ENCODE data around the gene SLC27A5.
"Not testable (repeated sequence)": the region's sequence is repeated elsewhere in the genome, so short reads cannot be mapped to it uniquely, and the experiment has no call there.

The SLC27A5 gene

GRCh38 chr19:58499021-58499927, 12.5 kb downstream of the SLC27A5 start:
- TF ChIP-seq CTCF (IDR thresholded peaks at IDR 0.05), result peak; percentile 35
- Mint-ChIP-seq H3K4me1 (peaks cover 26% of the 10 kb centered on the region), H3K36me3 (ENCODE audit: low read depth) (peaks cover 9% of the 10 kb centered on the region), H3K4me3 (peak overlapping the region; percentile 93), H3K27ac (peak overlapping the region; percentile 71), H3K9me3 (peaks cover 7% of the 10 kb centered on the region), H3K27me3 (ENCODE audit: low read depth, poor library complexity) (peaks cover 8% of the 10 kb centered on the region)
- DNase-seq, result peak; percentile 100

GRCh38 chr19:58498316-58499020, 13.3 kb downstream of the SLC27A5 start:
- H3K27ac Mint-ChIP-seq, result no peak overlapping the region
- peaks cover 8% of the 10 kb centered on the region for H3K27me3 Mint-ChIP-seq (ENCODE audit: low read depth, poor library complexity)
- no peak for TF ChIP-seq CTCF (IDR thresholded peaks at IDR 0.05)
- no peak for DNase-seq
- H3K36me3 Mint-ChIP-seq (ENCODE audit: low read depth), result peaks cover 9% of the 10 kb centered on the region
- peaks cover 26% of the 10 kb centered on the region for H3K4me1 Mint-ChIP-seq
- H3K9me3 Mint-ChIP-seq, result peaks cover 6% of the 10 kb centered on the region
- peak overlapping the region; percentile 93 for H3K4me3 Mint-ChIP-seq

GRCh38 chr19:58497634-58498170, 14.1 kb downstream of the SLC27A5 start:
- H3K4me3 Mint-ChIP-seq, result no peak overlapping the region
- peaks cover 9% of the 10 kb centered on the region for H3K36me3 Mint-ChIP-seq (ENCODE audit: low read depth)
- H3K4me1 Mint-ChIP-seq, result peaks cover 26% of the 10 kb centered on the region
- H3K27ac Mint-ChIP-seq, result no peak overlapping the region
- no peak for TF ChIP-seq CTCF (IDR thresholded peaks at IDR 0.05)
- no peaks in the 10 kb centered on the region for H3K9me3 Mint-ChIP-seq
- H3K27me3 Mint-ChIP-seq (ENCODE audit: low read depth, poor library complexity), result peaks cover 4% of the 10 kb centered on the region
- DNase-seq, result no peak

- Mint-ChIP-seq H3K27me3 (ENCODE audit: low read depth, poor library complexity) (peaks cover 3% of the 10 kb centered on the region), H3K36me3 (ENCODE audit: low read depth) (peaks cover 4% of the 10 kb centered on the region), H3K4me1 (no peaks in the 10 kb centered on the region), H3K9me3 (no peaks in the 10 kb centered on the region), H3K27ac (no peak overlapping the region), H3K4me3 (no peak overlapping the region)
- TF ChIP-seq CTCF (IDR thresholded peaks at IDR 0.05), result no peak
- no peak for DNase-seq
Measured at GRCh38 chr19:58492265-58492664, 19.5 kb downstream of the SLC27A5 start.

GRCh38 chr19:58491393-58491792, 20.4 kb downstream of the SLC27A5 start:
- Mint-ChIP-seq H3K4me1 (no peaks in the 10 kb centered on the region), H3K27me3 (ENCODE audit: low read depth, poor library complexity) (peaks cover 3% of the 10 kb centered on the region), H3K4me3 (no peak overlapping the region), H3K36me3 (ENCODE audit: low read depth) (peaks cover 4% of the 10 kb centered on the region), H3K9me3 (peaks cover 3% of the 10 kb centered on the region), H3K27ac (peak overlapping the region; percentile 76)
- TF ChIP-seq CTCF (IDR thresholded peaks at IDR 0.05), result no peak
- DNase-seq, result no peak

GRCh38 chr19:58484349-58484748, 27.4 kb downstream of the SLC27A5 start:
- H3K36me3 Mint-ChIP-seq (ENCODE audit: low read depth), result peaks cover 14% of the 10 kb centered on the region
- H3K27ac Mint-ChIP-seq; DNase-seq; H3K9me3 Mint-ChIP-seq; H3K4me1 Mint-ChIP-seq; H3K27me3 Mint-ChIP-seq (ENCODE audit: low read depth, poor library complexity); H3K4me3 Mint-ChIP-seq: not testable (repeated sequence)
